Measurements from ENCODE around the gene SC5D.

DNA sequence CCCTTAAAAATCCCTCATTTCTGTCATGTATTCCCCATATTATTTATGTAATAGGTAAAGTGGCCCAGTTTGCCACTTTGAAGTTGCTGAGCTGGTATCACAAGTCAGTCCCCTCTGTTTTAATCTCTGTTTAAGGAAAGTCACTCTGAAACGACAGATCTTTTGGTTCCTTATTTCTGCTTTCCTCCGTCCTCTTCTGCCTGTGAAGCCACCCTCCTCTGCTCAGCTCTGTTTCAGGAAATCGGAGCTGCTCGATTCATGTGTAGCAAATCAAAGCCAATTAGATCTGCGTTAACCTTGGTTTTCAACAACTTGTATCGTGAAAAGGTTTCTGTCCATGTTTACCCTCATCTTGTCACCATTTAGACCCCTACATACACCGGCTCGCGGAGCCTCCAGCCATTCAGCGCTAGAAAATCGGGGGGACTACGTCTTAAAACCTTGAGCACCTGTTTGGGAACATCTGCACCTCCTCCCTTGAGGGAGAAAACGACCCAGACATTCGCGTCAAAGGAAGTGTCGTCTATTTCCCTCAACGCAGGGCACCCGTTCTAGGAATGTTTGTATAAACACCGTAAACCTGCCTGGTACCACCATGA lies 576 bp upstream of the SC5D start:
- TF ChIP-seq CTCF (IDR thresholded peaks at IDR 0.05) (no peak), POLR2A (IDR thresholded peaks at IDR 0.05) (no peak)

Measured in adrenal gland (tissue), 5 donors.